Upper lobe of left lung (tissue), 4 donors: ENCODE results near the gene THUMPD1.

Source experiments
- CTCF ChIP-seq, 6 experiments: fragments of 450-650 bp in 4 of 6; fragments of 200-600 bp in 2 of 6; sonication (generic) in 2 of 6; IDR thresholded peaks; one replicate each; pipeline ENCODE4 v1.5.1; 2016 to 2019; ENCODE audit warnings: antibody characterized with exemption in 6 of 6
- EP300 ChIP-seq, 4 donors: sonication (generic); formaldehyde crosslinking; IDR thresholded peaks; one replicate each; pipeline ENCODE4 v1.5.1; 2017; ENCODE audit warnings: antibody characterized with exemption in 4 of 4, control low read depth in 2 of 4
- POLR2A ChIP-seq, 4 donors: fragments of 450-650 bp; IDR thresholded peaks; one replicate each; pipeline ENCODE4 v1.5.1; 2016 to 2017; ENCODE audit warnings: antibody characterized with exemption in 4 of 4, mild to moderate bottlenecking in 2 of 4
- POLR2AphosphoS5 ChIP-seq, 2 donors: sonication (generic); formaldehyde crosslinking; IDR thresholded peaks; one replicate each; pipeline ENCODE4 v1.5.1; 2017; ENCODE audit warnings: antibody characterized with exemption in 2 of 2

GRCh38 chr16:20760346-20760745, 18.7 kb upstream of the THUMPD1 start:
- TF ChIP-seq CTCF (IDR thresholded peaks at IDR 0.05) (no peak), EP300 (IDR thresholded peaks at IDR 0.05) (no peak), POLR2A (IDR thresholded peaks at IDR 0.05) (no peak), POLR2AphosphoS5 (IDR thresholded peaks at IDR 0.05) (no peak)
